ENCODE measurements around the gene COX7A1.

Gene COX7A1

GRCh38 chr19:36153126-36153525, 879 bp upstream of the COX7A1 start:
- WGBS (ENCODE audit: insufficient coverage), result 95% methylated on average over 10 of the region's 10 CpGs
- ChIA-PET CTCF (interaction anchor here (0.6 to 1.7 kb wide), 8 partner anchors 10 to 35 kb away, joined by 3 to 14 read pairs (median 4); partner anchors contain the start of gene CAPNS1), POLR2A (no interaction called here)
- Histone ChIP-seq H3K36me3 (ENCODE audit: control insufficient read depth in 4 of 4, insufficient read depth in 4 of 4, low read length in 3 of 4) (peaks cover 4 to 29% (median 22%) of the 10 kb centered on the region in 4 experiments), H3K27me3 (replicated peaks in 2 of 5; ENCODE audit: control insufficient read depth in 4 of 5, insufficient read depth in 5 of 5, low read length in 4 of 5) (no peaks in the 10 kb centered on the region), H3K4me3 (ENCODE audit: control insufficient read depth in 1 of 7, extremely low read depth in 1 of 7, insufficient read depth in 4 of 7, low read depth in 2 of 7, low read length in 6 of 7) (peak overlapping the region in 1 of 7 experiments; percentile 71), H3K9me3 (ENCODE audit: control extremely low read depth in 1 of 5, control insufficient read depth in 4 of 5, insufficient read depth in 2 of 5, low read depth in 1 of 5, low read length in 4 of 5) (no peaks in the 10 kb centered on the region), H3K4me1 (ENCODE audit: control extremely low read depth in 1 of 4, control insufficient read depth in 4 of 4, insufficient read depth in 4 of 4, low read length in 3 of 4) (peaks cover 0 to 10% (median 0%) of the 10 kb centered on the region in 4 experiments), H3K27ac (ENCODE audit: insufficient read depth in 1 of 2, low read depth in 1 of 2, low read length in 2 of 2, poor library complexity in 1 of 2, severe bottlenecking in 2 of 2) (no peak overlapping the region)
- no peak for DNase-seq

GRCh38 chr19:36152019-36152351, 262 bp downstream of the COX7A1 start:
- Histone ChIP-seq H3K9me3 (ENCODE audit: control extremely low read depth in 1 of 5, control insufficient read depth in 4 of 5, insufficient read depth in 2 of 5, low read depth in 1 of 5, low read length in 4 of 5) (no peaks in the 10 kb centered on the region), H3K4me1 (ENCODE audit: control extremely low read depth in 1 of 4, control insufficient read depth in 4 of 4, insufficient read depth in 4 of 4, low read length in 3 of 4) (peaks cover 0 to 10% (median 0%) of the 10 kb centered on the region in 4 experiments), H3K27me3 (replicated peaks in 2 of 5; ENCODE audit: control insufficient read depth in 4 of 5, insufficient read depth in 5 of 5, low read length in 4 of 5) (no peaks in the 10 kb centered on the region), H3K27ac (ENCODE audit: insufficient read depth in 1 of 2, low read depth in 1 of 2, low read length in 2 of 2, poor library complexity in 1 of 2, severe bottlenecking in 2 of 2) (no peak overlapping the region), H3K36me3 (ENCODE audit: control insufficient read depth in 4 of 4, insufficient read depth in 4 of 4, low read length in 3 of 4) (peaks cover 6 to 39% (median 27%) of the 10 kb centered on the region in 4 experiments), H3K4me3 (ENCODE audit: control insufficient read depth in 1 of 7, extremely low read depth in 1 of 7, insufficient read depth in 4 of 7, low read depth in 2 of 7, low read length in 6 of 7) (peak overlapping the region in 3 of 7 experiments; percentile 48 to 71 (median 56))
- POLR2A ChIA-PET, result no interaction called here
- WGBS (ENCODE audit: insufficient coverage), result 79% methylated on average over 11 of the region's 16 CpGs
- no peak for DNase-seq
- CTCF ChIA-PET, result no interaction called here

- ChIA-PET POLR2A (no interaction called here), CTCF (interaction anchor here (0.8 kb wide), 1 partner anchor 14 kb away, joined by 3 read pairs; no protein-coding TSS in a partner anchor)
- Histone ChIP-seq H3K4me3 (ENCODE audit: control insufficient read depth in 1 of 7, extremely low read depth in 1 of 7, insufficient read depth in 4 of 7, low read depth in 2 of 7, low read length in 6 of 7) (no peak overlapping the region), H3K9me3 (ENCODE audit: control extremely low read depth in 1 of 5, control insufficient read depth in 4 of 5, insufficient read depth in 2 of 5, low read depth in 1 of 5, low read length in 4 of 5) (no peaks in the 10 kb centered on the region), H3K36me3 (ENCODE audit: control insufficient read depth in 4 of 4, insufficient read depth in 4 of 4, low read length in 3 of 4) (peaks cover 10 to 45% (median 32%) of the 10 kb centered on the region in 4 experiments), H3K27me3 (replicated peaks in 2 of 5; ENCODE audit: control insufficient read depth in 4 of 5, insufficient read depth in 5 of 5, low read length in 4 of 5) (no peaks in the 10 kb centered on the region), H3K4me1 (ENCODE audit: control extremely low read depth in 1 of 4, control insufficient read depth in 4 of 4, insufficient read depth in 4 of 4, low read length in 3 of 4) (peaks cover 0 to 10% (median 0%) of the 10 kb centered on the region in 4 experiments), H3K27ac (ENCODE audit: insufficient read depth in 1 of 2, low read depth in 1 of 2, low read length in 2 of 2, poor library complexity in 1 of 2, severe bottlenecking in 2 of 2) (no peak overlapping the region)
- DNase-seq, result no peak
- WGBS (ENCODE audit: insufficient coverage), result 94% methylated on average over 28 of the region's 47 CpGs
Measured at GRCh38 chr19:36151144-36152018, 866 bp downstream of the COX7A1 start.

GRCh38 chr19:36150586-36150985, 1.7 kb downstream of the COX7A1 start:
- H3K27ac ChIP-seq (ENCODE audit: insufficient read depth in 1 of 2, low read depth in 1 of 2, low read length in 2 of 2, poor library complexity in 1 of 2, severe bottlenecking in 2 of 2), result no peak overlapping the region
- WGBS (ENCODE audit: insufficient coverage), result 84% methylated on average over 4 of the region's 5 CpGs
- H3K4me3 ChIP-seq (ENCODE audit: control insufficient read depth in 1 of 7, extremely low read depth in 1 of 7, insufficient read depth in 4 of 7, low read depth in 2 of 7, low read length in 6 of 7), result no peak overlapping the region
- POLR2A ChIA-PET, result no interaction called here
- CTCF ChIA-PET, result no interaction called here
- no peaks in the 10 kb centered on the region for H3K9me3 ChIP-seq (ENCODE audit: control extremely low read depth in 1 of 5, control insufficient read depth in 4 of 5, insufficient read depth in 2 of 5, low read depth in 1 of 5, low read length in 4 of 5)
- no peaks in the 10 kb centered on the region for H3K27me3 ChIP-seq (replicated peaks in 2 of 5; ENCODE audit: control insufficient read depth in 4 of 5, insufficient read depth in 5 of 5, low read length in 4 of 5)
- no peak for DNase-seq
- peaks cover 0 to 10% (median 0%) of the 10 kb centered on the region in 4 experiments for H3K4me1 ChIP-seq (ENCODE audit: control extremely low read depth in 1 of 4, control insufficient read depth in 4 of 4, insufficient read depth in 4 of 4, low read length in 3 of 4)
- H3K36me3 ChIP-seq (ENCODE audit: control insufficient read depth in 4 of 4, insufficient read depth in 4 of 4, low read length in 3 of 4), result peaks cover 17 to 53% (median 40%) of the 10 kb centered on the region in 4 experiments

DNA sequence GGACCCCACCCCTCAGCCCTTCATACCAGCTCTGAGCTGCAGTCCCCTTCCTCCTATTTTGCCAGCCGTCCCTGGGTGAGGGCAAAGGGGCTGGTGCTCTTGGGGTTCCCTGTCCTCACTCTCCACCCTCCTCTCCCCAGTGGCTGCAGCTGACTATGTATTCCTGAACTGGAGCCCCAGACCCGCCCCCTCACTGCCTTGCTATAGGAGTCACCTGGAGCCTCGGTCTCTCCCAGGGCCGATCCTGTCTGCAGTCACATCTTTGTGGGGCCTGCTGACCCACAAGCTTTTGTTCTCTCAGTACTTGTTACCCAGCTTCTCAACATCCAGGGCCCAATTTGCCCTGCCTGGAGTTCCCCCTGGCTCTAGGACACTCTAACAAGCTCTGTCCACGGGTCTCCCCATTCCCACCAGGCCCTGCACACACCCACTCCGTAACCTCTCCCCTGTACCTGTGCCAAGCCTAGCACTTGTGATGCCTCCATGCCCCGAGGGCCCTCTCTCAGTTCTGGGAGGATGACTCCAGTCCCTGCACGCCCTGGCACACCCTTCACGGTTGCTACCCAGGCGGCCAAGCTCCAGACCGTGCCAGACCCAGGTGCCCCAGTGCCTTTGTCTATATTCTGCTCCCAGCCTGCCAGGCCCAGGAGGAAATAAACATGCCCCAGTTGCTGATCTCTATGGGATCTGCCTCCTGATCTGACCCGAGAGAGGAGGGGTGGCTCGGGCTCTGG, 2.4 kb downstream of the COX7A1 start:
- Histone ChIP-seq H3K4me3 (ENCODE audit: control insufficient read depth in 1 of 7, extremely low read depth in 1 of 7, insufficient read depth in 4 of 7, low read depth in 2 of 7, low read length in 6 of 7) (no peak overlapping the region), H3K9me3 (ENCODE audit: control extremely low read depth in 1 of 5, control insufficient read depth in 4 of 5, insufficient read depth in 2 of 5, low read depth in 1 of 5, low read length in 4 of 5) (no peaks in the 10 kb centered on the region), H3K27ac (ENCODE audit: insufficient read depth in 1 of 2, low read depth in 1 of 2, low read length in 2 of 2, poor library complexity in 1 of 2, severe bottlenecking in 2 of 2) (no peak overlapping the region), H3K4me1 (ENCODE audit: control extremely low read depth in 1 of 4, control insufficient read depth in 4 of 4, insufficient read depth in 4 of 4, low read length in 3 of 4) (peaks cover 0 to 10% (median 0%) of the 10 kb centered on the region in 4 experiments), H3K36me3 (ENCODE audit: control insufficient read depth in 4 of 4, insufficient read depth in 4 of 4, low read length in 3 of 4) (peaks cover 19 to 60% (median 45%) of the 10 kb centered on the region in 4 experiments), H3K27me3 (replicated peaks in 2 of 5; ENCODE audit: control insufficient read depth in 4 of 5, insufficient read depth in 5 of 5, low read length in 4 of 5) (no peaks in the 10 kb centered on the region)
- DNase-seq, result no peak
- ChIA-PET CTCF (no interaction called here), POLR2A (no interaction called here)
- WGBS (ENCODE audit: insufficient coverage), result 98% methylated on average over 10 of the region's 13 CpGs

GRCh38 chr19:36144624-36145023, 7.6 kb downstream of the COX7A1 start:
- no peak overlapping the region for H3K27ac ChIP-seq (ENCODE audit: insufficient read depth in 1 of 2, low read depth in 1 of 2, low read length in 2 of 2, poor library complexity in 1 of 2, severe bottlenecking in 2 of 2)
- H3K36me3 ChIP-seq (ENCODE audit: control insufficient read depth in 4 of 4, insufficient read depth in 4 of 4, low read length in 3 of 4), result peaks cover 22 to 68% (median 46%) of the 10 kb centered on the region in 4 experiments
- H3K4me1 ChIP-seq (ENCODE audit: control extremely low read depth in 1 of 4, control insufficient read depth in 4 of 4, insufficient read depth in 4 of 4, low read length in 3 of 4), result peaks cover 0 to 10% (median 6%) of the 10 kb centered on the region in 4 experiments
- H3K9me3 ChIP-seq (ENCODE audit: control extremely low read depth in 1 of 5, control insufficient read depth in 4 of 5, insufficient read depth in 2 of 5, low read depth in 1 of 5, low read length in 4 of 5), result no peaks in the 10 kb centered on the region
- no peaks in the 10 kb centered on the region for H3K27me3 ChIP-seq (replicated peaks in 2 of 5; ENCODE audit: control insufficient read depth in 4 of 5, insufficient read depth in 5 of 5, low read length in 4 of 5)
- CTCF ChIA-PET, result interaction anchor here (1.8 kb wide), 1 partner anchor 17 kb away, joined by 6 read pairs; no protein-coding TSS in a partner anchor
- POLR2A ChIA-PET, result no interaction called here
- no peak for DNase-seq
- 100% methylated on average over 4 of the region's 6 CpGs for WGBS (ENCODE audit: insufficient coverage)
- no peak overlapping the region for H3K4me3 ChIP-seq (ENCODE audit: control insufficient read depth in 1 of 7, extremely low read depth in 1 of 7, insufficient read depth in 4 of 7, low read depth in 2 of 7, low read length in 6 of 7)
